ENCODE results near the gene C1orf167. TPM values are rescaled to one million over a fixed set of nuclear protein-coding genes. Genes with fewer than 3 reads are reported as not detected.
A peak's percentile ranks its signal among the peaks of the same experiment; 100 is the strongest.
"Not testable (repeated sequence)": the region's sequence is repeated elsewhere in the genome, so short reads cannot be mapped to it uniquely, and the experiment has no call there.

C1orf167 gene
- total RNA-seq, 1 donor from 2014 or later: not detected

GRCh38 chr1:11802973-11803885 lies 41.2 kb downstream of the C1orf167 start:
- H3K4me3 Mint-ChIP-seq (ENCODE audit: unreplicated experiment): peak overlapping the region; percentile 99
- peaks cover 8% of the 10 kb centered on the region for H3K27me3 Mint-ChIP-seq (ENCODE audit: unreplicated experiment)
- peaks cover 32% of the 10 kb centered on the region for H3K4me1 Mint-ChIP-seq (ENCODE audit: low read depth, unreplicated experiment)
- H3K27ac Mint-ChIP-seq (ENCODE audit: unreplicated experiment): peak overlapping the region; percentile 97
- DNase-seq: peak; percentile 96
- peaks cover 18% of the 10 kb centered on the region for H3K9me3 Mint-ChIP-seq (ENCODE audit: unreplicated experiment)
- no peaks in the 10 kb centered on the region for H3K36me3 Mint-ChIP-seq (ENCODE audit: unreplicated experiment)
- TF ChIP-seq CTCF (IDR thresholded peaks at IDR 0.05; ENCODE audit: partially characterized antibody, unreplicated experiment): no peak

GRCh38 chr1:11803924-11804665 lies 42.1 kb downstream of the C1orf167 start:
- not testable (repeated sequence) for H3K27me3 Mint-ChIP-seq (ENCODE audit: unreplicated experiment); H3K36me3 Mint-ChIP-seq (ENCODE audit: unreplicated experiment); DNase-seq
- H3K9me3 Mint-ChIP-seq (ENCODE audit: unreplicated experiment): peaks cover 18% of the 10 kb centered on the region
- peak overlapping the region; percentile 97 for H3K27ac Mint-ChIP-seq (ENCODE audit: unreplicated experiment)
- H3K4me3 Mint-ChIP-seq (ENCODE audit: unreplicated experiment): peak overlapping the region; percentile 99
- peaks cover 34% of the 10 kb centered on the region for H3K4me1 Mint-ChIP-seq (ENCODE audit: low read depth, unreplicated experiment)

- Mint-ChIP-seq H3K4me1 (ENCODE audit: low read depth, unreplicated experiment) (peaks cover 36% of the 10 kb centered on the region), H3K27ac (ENCODE audit: unreplicated experiment) (peak overlapping the region; percentile 97), H3K4me3 (ENCODE audit: unreplicated experiment) (peak overlapping the region; percentile 99), H3K9me3 (ENCODE audit: unreplicated experiment) (peaks cover 18% of the 10 kb centered on the region), H3K36me3 (ENCODE audit: unreplicated experiment) (no peaks in the 10 kb centered on the region), H3K27me3 (ENCODE audit: unreplicated experiment) (peaks cover 6% of the 10 kb centered on the region)
- no peak for TF ChIP-seq CTCF (IDR thresholded peaks at IDR 0.05; ENCODE audit: partially characterized antibody, unreplicated experiment)
- no peak for DNase-seq
Measured at GRCh38 chr1:11804666-11805421, 42.9 kb downstream of the C1orf167 start.

- TF ChIP-seq CTCF (IDR thresholded peaks at IDR 0.05; ENCODE audit: partially characterized antibody, unreplicated experiment): no peak
- peak within 1 kb of the TSS; percentile 97 for H3K27ac Mint-ChIP-seq (ENCODE audit: unreplicated experiment)
- peaks cover 18% of the 10 kb centered on the region for H3K9me3 Mint-ChIP-seq (ENCODE audit: unreplicated experiment)
- H3K4me3 Mint-ChIP-seq (ENCODE audit: unreplicated experiment): peak within 1 kb of the TSS; percentile 99
- no peaks in the 10 kb centered on the region for H3K36me3 Mint-ChIP-seq (ENCODE audit: unreplicated experiment)
- peaks cover 6% of the 10 kb centered on the region for H3K27me3 Mint-ChIP-seq (ENCODE audit: unreplicated experiment)
- peak; percentile 100 for DNase-seq
- H3K4me1 Mint-ChIP-seq (ENCODE audit: low read depth, unreplicated experiment): peaks cover 36% of the 10 kb centered on the region
Measured at GRCh38 chr1:11805422-11806306, 43.7 kb downstream of the C1orf167 start, which contains the start of the genes CLCN6 and MTHFR. CLCN6 (plus strand) TSS chr1:11806191; CDS start chr1:11806263, 72 bp downstream. MTHFR (minus strand) TSS chr1:11805964; CDS start chr1:11803116, 2,848 bp downstream.
